SHP77 (cell line): ENCODE data around the gene AFP.
"Not testable (repeated sequence)": the region's sequence is repeated elsewhere in the genome, so short reads cannot be mapped to it uniquely, and the experiment has no call there.

Experiments used
- DNase-seq, 2 experiments: peaks; one replicate each; lab custom pipeline; 2025; lab: John Stamatoyannopoulos, UW

Gene AFP

GRCh38 chr4:73435984-73436383 lies at the start of gene AFP:
AFP (plus strand) TSS chr4:73436221; CDS start chr4:73436263, 42 bp downstream.
- DNase-seq, result no peak

DNA sequence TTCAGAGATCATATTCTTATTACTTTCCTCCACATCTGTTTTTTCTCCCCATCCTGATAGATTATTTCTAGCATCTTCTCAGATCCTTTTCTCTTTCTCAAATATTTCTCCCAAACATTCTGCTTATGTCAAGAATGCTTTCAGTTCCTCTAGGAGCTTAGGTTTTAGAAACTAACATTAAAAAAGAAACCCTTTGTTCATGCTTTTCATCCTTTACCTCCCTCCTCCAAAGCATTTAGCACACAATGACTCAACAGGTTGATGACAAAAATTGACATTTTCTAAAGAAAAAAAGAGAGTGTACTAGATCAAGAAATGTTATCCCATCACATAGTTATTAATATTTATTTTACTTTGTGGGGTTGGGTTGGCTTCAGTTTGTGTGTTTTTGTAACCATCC lies 48.5 kb upstream of the AFP start:
- DNase-seq, result no peak

- no peak for DNase-seq
These were observed 47.1 kb upstream of the AFP start for GRCh38 chr4:73388887-73389286.

DNA sequence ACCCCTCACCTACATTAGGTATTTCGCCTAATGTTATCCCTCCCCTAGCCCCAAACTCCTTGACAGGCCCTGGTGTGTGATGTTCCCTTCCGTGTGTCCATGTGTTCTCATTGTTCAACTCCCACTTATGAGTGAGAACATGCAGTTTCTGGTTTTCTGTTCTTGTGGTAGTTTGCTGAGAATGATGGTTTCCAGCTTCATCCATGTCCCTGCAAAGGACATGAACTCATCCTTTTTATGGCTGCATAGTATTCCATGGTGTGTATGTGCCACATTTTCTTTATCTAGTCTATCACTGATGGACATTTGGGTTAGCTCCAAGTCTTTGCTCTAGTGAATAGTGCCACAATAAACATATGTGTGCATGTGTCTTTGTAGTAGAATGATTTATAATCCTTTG lies 46.4 kb upstream of the AFP start:
- not testable (repeated sequence) for DNase-seq

DNA sequence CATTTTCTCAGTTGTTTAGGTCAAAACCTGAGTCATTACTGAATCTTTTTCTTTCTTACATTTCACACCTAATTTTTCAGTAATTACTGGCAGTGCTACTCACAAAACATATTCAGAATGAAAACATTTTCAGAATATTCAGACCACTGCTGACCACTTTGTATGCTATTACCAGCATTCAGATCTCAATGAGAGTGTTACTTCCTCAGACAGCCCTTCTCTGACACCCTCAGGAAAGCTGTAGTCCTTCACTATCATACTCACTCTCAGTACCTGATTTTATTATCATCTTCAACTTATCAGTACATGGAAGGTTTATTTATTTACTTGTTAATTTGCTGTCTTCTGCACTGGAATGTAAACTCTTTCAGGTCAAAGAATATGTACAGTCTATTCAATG lies 44.2 kb upstream of the AFP start:
- DNase-seq, result no peak

GRCh38 chr4:73392936-73393335 lies 43.1 kb upstream of the AFP start:
- DNase-seq, result no peak

GRCh38 chr4:73396304-73396703 lies 39.7 kb upstream of the AFP start:
- DNase-seq, result no peak

- no peak for DNase-seq
These were observed 38.7 kb upstream of the AFP start for GRCh38 chr4:73396993-73397972.

DNA sequence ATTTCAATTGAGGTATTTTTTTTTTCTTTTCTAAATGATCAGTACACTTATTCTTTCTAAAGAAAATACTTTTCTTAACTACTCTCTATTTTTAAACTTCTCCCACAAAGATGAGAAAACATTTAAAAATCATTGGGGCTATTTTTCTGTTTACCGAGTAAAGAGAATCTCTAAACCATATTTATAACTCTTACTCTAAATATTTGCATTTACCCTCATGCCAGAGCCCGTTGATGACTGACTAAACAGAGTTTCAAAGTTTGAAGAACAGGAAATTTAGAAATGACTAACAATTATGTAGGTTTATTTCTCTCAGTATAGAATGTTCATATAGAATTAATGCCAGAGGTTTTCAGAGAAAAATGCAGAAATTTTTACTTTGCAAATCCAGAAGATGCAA lies 34.6 kb upstream of the AFP start:
- DNase-seq, result no peak

GRCh38 chr4:73404042-73404441 lies 32.0 kb upstream of the AFP start, which contains the start of gene ALB:
ALB (plus strand) TSS chr4:73404287; CDS start chr4:73404328, 41 bp downstream.
- DNase-seq, result no peak

- DNase-seq, result no peak
These were observed 31.6 kb upstream of the AFP start for GRCh38 chr4:73404457-73404856.

GRCh38 chr4:73405138-73405537 lies 30.9 kb upstream of the AFP start:
- no peak for DNase-seq

- no peak for DNase-seq
These were observed 29.5 kb upstream of the AFP start for GRCh38 chr4:73406548-73406875.

DNA sequence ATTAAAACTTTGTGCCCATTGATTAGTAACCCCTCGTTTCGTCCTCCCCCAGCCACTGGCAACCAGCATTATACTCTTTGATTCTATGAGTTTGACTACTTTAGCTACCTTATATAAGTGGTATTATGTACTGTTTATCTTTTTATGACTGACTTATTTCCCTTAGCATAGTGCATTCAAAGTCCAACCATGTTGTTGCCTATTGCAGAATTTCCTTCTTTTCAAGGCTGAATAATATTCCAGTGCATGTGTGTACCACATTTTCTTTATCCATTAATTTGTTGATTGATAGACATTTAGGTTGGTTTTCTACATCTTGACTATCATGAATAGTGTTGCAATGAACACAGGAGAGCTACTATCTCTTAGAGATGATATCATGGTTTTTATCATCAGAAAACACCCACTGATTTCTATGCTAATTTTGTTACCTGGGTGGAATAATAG lies 28.8 kb upstream of the AFP start:
- no peak for DNase-seq

- DNase-seq, result no peak
These were observed 27.7 kb upstream of the AFP start for GRCh38 chr4:73408181-73408867.

DNA sequence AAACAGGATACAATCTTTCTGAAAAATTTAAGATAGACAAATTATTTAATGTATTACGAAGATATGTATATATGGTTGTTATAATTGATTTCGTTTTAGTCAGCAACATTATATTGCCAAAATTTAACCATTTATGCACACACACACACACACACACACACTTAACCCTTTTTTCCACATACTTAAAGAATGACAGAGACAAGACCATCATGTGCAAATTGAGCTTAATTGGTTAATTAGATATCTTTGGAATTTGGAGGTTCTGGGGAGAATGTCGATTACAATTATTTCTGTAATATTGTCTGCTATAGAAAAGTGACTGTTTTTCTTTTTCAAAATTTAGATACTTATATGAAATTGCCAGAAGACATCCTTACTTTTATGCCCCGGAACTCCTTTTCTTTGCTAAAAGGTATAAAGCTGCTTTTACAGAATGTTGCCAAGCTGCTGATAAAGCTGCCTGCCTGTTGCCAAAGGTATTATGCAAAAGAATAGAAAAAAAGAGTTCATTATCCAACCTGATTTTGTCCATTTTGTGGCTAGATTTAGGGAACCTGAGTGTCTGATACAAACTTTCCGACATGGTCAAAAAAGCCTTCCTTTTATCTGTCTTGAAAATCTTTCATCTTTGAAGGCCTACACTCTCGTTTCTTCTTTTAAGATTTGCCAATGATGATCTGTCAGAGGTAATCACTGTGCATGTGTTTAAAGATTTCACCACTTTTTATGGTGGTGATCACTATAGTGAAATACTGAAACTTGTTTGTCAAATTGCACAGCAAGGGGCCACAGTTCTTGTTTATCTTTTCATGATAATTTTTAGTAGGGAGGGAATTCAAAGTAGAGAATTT lies 26.8 kb upstream of the AFP start:
- no peak for DNase-seq

DNA sequence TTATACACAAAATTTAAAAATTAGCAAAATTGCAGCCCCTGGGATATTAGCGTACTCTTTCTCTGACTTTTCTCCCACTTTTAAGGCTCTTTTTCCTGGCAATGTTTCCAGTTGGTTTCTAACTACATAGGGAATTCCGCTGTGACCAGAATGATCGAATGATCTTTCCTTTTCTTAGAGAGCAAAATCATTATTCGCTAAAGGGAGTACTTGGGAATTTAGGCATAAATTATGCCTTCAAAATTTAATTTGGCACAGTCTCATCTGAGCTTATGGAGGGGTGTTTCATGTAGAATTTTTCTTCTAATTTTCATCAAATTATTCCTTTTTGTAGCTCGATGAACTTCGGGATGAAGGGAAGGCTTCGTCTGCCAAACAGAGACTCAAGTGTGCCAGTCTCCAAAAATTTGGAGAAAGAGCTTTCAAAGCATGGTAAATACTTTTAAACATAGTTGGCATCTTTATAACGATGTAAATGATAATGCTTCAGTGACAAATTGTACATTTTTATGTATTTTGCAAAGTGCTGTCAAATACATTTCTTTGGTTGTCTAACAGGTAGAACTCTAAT lies 26.0 kb upstream of the AFP start:
- no peak for DNase-seq

DNA sequence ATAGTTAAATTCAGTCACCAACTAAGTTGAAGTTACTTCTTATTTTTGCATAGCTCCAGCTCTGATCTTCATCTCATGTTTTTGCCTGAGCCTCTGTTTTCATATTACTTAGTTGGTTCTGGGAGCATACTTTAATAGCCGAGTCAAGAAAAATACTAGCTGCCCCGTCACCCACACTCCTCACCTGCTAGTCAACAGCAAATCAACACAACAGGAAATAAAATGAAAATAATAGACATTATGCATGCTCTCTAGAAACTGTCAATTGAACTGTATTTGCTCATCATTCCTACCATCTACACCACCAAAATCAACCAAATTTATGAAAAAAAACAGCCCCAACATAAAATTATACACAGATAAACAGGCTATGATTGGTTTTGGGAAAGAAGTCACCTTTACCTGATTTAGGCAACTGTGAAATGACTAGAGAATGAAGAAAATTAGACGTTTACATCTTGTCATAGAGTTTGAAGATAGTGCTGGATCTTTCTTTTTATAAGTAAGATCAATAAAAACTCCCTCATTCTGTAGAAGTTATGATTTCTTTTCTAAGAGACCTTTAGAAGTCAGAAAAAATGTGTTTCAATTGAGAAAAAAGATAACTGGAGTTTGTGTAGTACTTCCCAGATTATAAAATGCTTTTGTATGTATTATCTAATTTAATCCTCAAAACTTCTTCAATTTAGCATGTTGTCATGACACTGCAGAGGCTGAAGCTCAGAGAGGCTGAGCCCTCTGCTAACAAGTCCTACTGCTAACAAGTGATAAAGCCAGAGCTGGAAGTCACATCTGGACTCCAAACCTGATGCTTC lies 24.9 kb upstream of the AFP start:
- DNase-seq, result no peak

DNA sequence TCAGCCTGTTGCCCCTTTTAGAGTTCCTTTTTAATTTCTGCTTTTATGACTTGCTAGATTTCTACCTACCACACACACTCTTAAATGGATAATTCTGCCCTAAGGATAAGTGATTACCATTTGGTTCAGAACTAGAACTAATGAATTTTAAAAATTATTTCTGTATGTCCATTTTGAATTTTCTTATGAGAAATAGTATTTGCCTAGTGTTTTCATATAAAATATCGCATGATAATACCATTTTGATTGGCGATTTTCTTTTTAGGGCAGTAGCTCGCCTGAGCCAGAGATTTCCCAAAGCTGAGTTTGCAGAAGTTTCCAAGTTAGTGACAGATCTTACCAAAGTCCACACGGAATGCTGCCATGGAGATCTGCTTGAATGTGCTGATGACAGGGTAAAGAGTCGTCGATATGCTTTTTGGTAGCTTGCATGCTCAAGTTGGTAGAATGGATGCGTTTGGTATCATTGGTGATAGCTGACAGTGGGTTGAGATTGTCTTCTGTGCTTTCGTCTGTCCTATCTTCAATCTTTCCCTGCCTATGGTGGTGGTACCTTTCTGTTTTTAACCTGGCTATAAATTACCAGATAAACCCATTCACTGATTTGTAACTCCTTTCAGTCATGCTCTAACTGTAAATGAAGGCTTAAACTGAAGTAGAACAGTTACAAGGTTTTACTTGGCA lies 24.1 kb upstream of the AFP start:
- DNase-seq, result no peak

DNA sequence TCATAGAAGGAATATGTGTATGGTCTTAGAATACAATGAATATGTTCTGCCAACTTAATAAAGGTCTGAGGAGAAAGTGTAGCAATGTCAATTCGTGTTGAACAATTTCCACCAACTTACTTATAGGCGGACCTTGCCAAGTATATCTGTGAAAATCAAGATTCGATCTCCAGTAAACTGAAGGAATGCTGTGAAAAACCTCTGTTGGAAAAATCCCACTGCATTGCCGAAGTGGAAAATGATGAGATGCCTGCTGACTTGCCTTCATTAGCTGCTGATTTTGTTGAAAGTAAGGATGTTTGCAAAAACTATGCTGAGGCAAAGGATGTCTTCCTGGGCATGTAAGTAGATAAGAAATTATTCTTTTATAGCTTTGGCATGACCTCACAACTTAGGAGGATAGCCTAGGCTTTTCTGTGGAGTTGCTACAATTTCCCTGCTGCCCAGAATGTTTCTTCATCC lies 22.7 kb upstream of the AFP start:
- no peak for DNase-seq
